GOT3 (cell line): ENCODE data around the gene PIGU.

Experiments used
- DNase-seq: peaks from one replicate; lab custom pipeline; 2025; ENCODE audit warnings: mixed read lengths; lab: John Stamatoyannopoulos, UW

Gene PIGU

DNA sequence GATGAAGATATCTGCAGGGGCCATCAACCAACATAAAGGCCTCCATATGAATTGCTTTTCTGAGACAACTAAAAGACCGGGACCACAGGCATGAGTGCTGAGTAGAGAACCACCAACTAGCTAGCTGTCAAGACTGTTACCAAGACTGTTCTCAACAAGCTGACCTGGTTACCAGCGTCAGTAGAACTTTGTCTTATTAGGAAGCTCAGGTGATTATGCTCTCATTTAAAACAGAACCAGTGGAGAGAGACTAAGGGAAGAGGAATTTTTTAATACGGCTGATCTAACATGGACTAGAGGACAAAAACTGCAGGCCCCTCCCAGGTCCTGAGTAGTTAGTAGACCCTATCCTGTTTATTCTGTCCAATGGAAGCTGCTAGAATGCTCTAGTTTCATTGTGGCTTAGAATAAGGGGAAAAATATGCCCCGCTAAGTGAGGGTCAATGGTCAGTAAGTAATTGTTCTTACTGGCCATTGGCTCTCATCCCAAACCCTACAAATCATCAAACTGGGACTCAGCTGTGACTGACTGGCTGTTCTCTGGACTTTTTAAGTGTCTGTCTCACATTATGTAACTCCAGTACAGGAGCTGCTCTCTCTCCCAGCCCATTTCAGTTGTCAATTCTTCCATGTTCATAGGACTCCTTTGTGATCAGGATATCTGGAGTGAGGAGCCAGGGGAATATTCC, 164.5 kb downstream of the PIGU start:
- DNase-seq: no peak

DNA sequence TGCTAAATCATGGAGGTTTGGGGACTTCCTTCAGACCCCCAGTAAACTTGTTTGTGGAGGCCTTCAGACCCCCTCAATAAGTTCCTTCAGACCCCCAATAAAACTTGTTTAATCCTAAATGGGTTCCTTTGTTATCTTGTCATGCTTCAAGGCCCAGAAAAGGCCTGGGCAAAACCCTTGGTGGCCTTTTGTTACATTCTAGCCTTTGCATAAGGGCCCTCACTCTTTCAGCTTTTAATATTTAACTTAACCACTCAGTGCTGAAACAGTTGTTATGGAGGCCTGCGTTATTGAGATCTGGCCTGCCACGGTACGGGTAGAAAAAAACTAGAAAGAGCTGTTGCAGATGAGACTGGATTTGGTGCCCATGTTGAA, 165.0 kb downstream of the PIGU start:
- no peak for DNase-seq

DNA sequence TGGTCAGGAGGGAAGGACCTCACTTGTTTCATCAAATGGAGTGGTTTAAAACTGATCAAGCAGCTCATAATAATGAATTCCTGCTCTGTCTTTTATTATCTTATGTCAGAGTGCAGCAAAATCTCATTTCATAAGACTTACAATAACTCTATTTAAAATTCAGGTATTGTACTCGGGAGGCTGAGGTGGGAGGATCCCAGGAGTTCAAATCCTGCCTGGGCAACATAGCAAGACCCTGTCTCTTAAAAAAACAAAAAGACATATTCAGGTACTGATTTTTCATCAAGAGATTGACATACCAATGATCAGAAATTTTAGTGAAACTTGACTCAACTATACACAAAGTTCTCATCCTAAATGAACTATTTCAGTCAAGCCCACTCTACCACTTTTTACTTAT, 166.3 kb downstream of the PIGU start:
- DNase-seq: no peak
